Measurements from ENCODE around the gene PCYOX1L.

DNA sequence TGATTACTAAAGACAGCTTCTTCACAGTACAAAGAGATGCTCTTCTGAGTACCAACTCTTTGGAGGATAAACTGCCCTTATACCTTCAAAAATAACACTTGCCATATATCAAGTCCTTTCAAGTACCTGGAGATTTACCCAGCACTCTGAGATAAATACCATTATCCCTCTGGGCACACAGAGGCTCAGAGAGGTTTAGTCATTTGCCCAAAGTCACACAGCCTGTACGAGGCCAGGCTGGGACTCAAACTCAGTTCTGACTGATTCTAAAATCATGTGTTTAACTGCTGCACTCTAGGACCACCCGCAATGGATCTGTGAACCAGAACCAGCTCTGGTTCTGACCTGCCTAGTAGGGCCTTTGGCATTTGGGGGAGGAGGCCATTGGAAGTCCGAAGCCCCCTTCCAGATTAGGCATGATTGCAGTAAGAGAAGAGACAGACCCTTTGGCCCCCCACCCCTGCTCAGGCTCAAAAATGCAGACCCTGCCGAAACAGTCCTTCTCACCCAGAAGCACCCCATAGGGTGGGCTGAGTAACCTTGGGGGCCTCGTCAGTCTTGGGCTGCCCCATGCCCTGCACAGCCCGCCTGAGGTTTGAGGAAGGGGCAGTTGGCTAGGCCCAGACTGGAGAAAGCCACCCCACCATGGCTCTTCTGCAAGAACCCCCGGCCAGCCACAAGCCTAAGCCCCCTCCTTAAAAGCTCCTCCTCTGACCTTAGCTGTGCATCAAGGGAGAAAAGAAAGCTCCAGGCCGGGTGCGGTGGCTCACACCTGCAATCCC lies 54.1 kb downstream of the PCYOX1L start:
- TF ChIP-seq, protein P1, sequence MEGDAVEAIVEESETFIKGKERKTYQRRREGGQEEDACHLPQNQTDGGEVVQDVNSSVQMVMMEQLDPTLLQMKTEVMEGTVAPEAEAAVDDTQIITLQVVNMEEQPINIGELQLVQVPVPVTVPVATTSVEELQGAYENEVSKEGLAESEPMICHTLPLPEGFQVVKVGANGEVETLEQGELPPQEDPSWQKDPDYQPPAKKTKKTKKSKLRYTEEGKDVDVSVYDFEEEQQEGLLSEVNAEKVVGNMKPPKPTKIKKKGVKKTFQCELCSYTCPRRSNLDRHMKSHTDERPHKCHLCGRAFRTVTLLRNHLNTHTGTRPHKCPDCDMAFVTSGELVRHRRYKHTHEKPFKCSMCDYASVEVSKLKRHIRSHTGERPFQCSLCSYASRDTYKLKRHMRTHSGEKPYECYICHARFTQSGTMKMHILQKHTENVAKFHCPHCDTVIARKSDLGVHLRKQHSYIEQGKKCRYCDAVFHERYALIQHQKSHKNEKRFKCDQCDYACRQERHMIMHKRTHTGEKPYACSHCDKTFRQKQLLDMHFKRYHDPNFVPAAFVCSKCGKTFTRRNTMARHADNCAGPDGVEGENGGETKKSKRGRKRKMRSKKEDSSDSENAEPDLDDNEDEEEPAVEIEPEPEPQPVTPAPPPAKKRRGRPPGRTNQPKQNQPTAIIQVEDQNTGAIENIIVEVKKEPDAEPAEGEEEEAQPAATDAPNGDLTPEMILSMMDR (IDR thresholded peaks at IDR 0.05; ENCODE audit: control extremely low read depth in 1 of 3, insufficient read depth in 1 of 3, low read depth in 1 of 3, low read length in 3 of 3) = no peak
- TF ChIP-seq EZH2 (IDR thresholded peaks at IDR 0.05; ENCODE audit: low read depth, low read length, severe bottlenecking) (no peak), NANOG (IDR thresholded peaks at IDR 0.05; ENCODE audit: insufficient read depth, low read depth, low read length, poor library complexity, severe bottlenecking) (no peak)
- TF ChIP-seq, protein P2, sequence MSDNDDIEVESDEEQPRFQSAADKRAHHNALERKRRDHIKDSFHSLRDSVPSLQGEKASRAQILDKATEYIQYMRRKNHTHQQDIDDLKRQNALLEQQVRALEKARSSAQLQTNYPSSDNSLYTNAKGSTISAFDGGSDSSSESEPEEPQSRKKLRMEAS (IDR thresholded peaks at IDR 0.05) = no peak
